Prostate gland (tissue), 2 donors: ENCODE data around the gene TPPP3. TPM values are rescaled to one million over a fixed set of nuclear protein-coding genes. Genes with fewer than 3 reads are reported as not detected.
"Not testable (repeated sequence)": the region's sequence is repeated elsewhere in the genome, so short reads cannot be mapped to it uniquely, and the experiment has no call there.

Experiments
- DNase-seq: peaks from one replicate; pipeline ENCODE4 v3.0.0-alpha.2; 2019; ENCODE audit warnings: low spot score
- H3K27ac ChIP-seq, 2 donors: fragments of 200-600 bp; sonication (generic); 2 replicates each; pipeline ENCODE4 v1.5.1; 2017 to 2019
- H3K27me3 ChIP-seq: fragments of 200-600 bp; sonication (generic); replicated peaks from 2 replicates; pipeline ENCODE4 v1.5.1; 2019; ENCODE audit not compliant: insufficient read depth
- H3K36me3 ChIP-seq, 2 donors: fragments of 200-600 bp; sonication (generic); 1 replicate in 1 of 2; 2 replicates in 1 of 2; pipeline versions ENCODE4 v1.5.1 to v1.8.1; 2017 to 2019
- H3K4me1 ChIP-seq: fragments of 200-600 bp; sonication (generic); replicated peaks from 2 replicates; pipeline ENCODE4 v1.5.1; 2019
- H3K4me3 ChIP-seq, 2 donors: fragments of 200-600 bp; sonication (generic); 2 replicates each; pipeline ENCODE4 v1.5.1; 2017 to 2019
- H3K9me3 ChIP-seq: fragments of 200-600 bp; sonication (generic); 2 replicates; pipeline ENCODE4 v1.5.1; 2017
- CTCF ChIP-seq, 4 experiments: fragments of 200-600 bp in 2 of 4; fragments of 450-650 bp in 2 of 4; sonication (generic) in 2 of 4; IDR thresholded peaks; 1 replicate in 3 of 4; 2 replicates in 1 of 4; pipeline ENCODE4 v1.5.1; 2016 to 2019; ENCODE audit warnings: antibody characterized with exemption in 4 of 4, mild to moderate bottlenecking in 2 of 4, moderate library complexity in 2 of 4
- POLR2A ChIP-seq: fragments of 450-650 bp; IDR thresholded peaks from one replicate; pipeline ENCODE4 v1.6.1; 2016; ENCODE audit warnings: antibody characterized with exemption, mild to moderate bottlenecking
- POLR2AphosphoS5 ChIP-seq: sonication (generic); formaldehyde crosslinking; IDR thresholded peaks from one replicate; pipeline ENCODE4 v1.6.1; 2017; ENCODE audit warnings: antibody characterized with exemption
- WGBS: methylation state at CpG from one replicate; pipeline ENCODE4 v1.1.5; 2018; 5-methylcytosine and 5-hydroxymethylcytosine counted together
- intact Hi-C: fragments of 100-400 bp; cut with DNase I; formaldehyde crosslinking; loops from one replicate; pipeline ENCODE4 v1.14.2; 2022
- total RNA-seq, 2 donors: library from RNA; depleted of rRNA; stranded (reverse); fragments of >200 nt; gene quantifications; one replicate each; pipeline ENCODE4 v1.1.0, GENCODE V29; 2016

The TPPP3 gene
- total RNA-seq, 2 donors from 2014 or later, result 3.4 to 10.0 TPM

GRCh38 chr16:67361038-67361437, 32.3 kb downstream of the TPPP3 start:
- no peaks in the 10 kb centered on the region for H3K36me3 ChIP-seq
- no peaks in the 10 kb centered on the region for H3K4me1 ChIP-seq
- no peak for DNase-seq
- H3K27ac ChIP-seq, result no peak overlapping the region
- no peaks in the 10 kb centered on the region for H3K9me3 ChIP-seq
- no peak for TF ChIP-seq POLR2A
- no peak for TF ChIP-seq CTCF (IDR thresholded peaks at IDR 0.05)
- TF ChIP-seq POLR2AphosphoS5, result no peak
- WGBS, result 94% methylated on average over 3 of the region's 3 CpGs
- H3K4me3 ChIP-seq, result no peak overlapping the region
- intact Hi-C loops, result no loop called here
- no peaks in the 10 kb centered on the region for H3K27me3 ChIP-seq

- H3K4me1 ChIP-seq, DNase-seq, H3K4me3 ChIP-seq, H3K36me3 ChIP-seq, H3K27me3 ChIP-seq, intact Hi-C loops, H3K27ac ChIP-seq, H3K9me3 ChIP-seq: not testable (repeated sequence)
- whole genome bisulfite sequencing, result 97% methylated on average over 8 of the region's 8 CpGs
These were observed 33.6 kb downstream of the TPPP3 start for GRCh38 chr16:67359540-67360269.

GRCh38 chr16:67357561-67357960, 35.7 kb downstream of the TPPP3 start:
- no peaks in the 10 kb centered on the region for H3K27me3 ChIP-seq
- H3K27ac ChIP-seq, result no peak overlapping the region
- no peaks in the 10 kb centered on the region for H3K36me3 ChIP-seq
- no peaks in the 10 kb centered on the region for H3K9me3 ChIP-seq
- intact Hi-C loops, result no loop called here
- no peaks in the 10 kb centered on the region for H3K4me1 ChIP-seq
- no peak for TF ChIP-seq CTCF (IDR thresholded peaks at IDR 0.05)
- no peak for TF ChIP-seq POLR2A
- no peak for TF ChIP-seq POLR2AphosphoS5
- WGBS, result 55% methylated on average over 4 of the region's 4 CpGs
- H3K4me3 ChIP-seq, result no peak overlapping the region
- no peak for DNase-seq

- no peaks in the 10 kb centered on the region for H3K27me3 ChIP-seq
- H3K27ac ChIP-seq, result no peak overlapping the region
- intact Hi-C loops, result no loop called here
- no peaks in the 10 kb centered on the region for H3K9me3 ChIP-seq
- WGBS, result 80% methylated on average over 3 of the region's 3 CpGs
- no peaks in the 10 kb centered on the region for H3K36me3 ChIP-seq
- no peak overlapping the region for H3K4me3 ChIP-seq
- TF ChIP-seq POLR2AphosphoS5 (no peak), CTCF (IDR thresholded peaks at IDR 0.05) (no peak), POLR2A (no peak)
- H3K4me1 ChIP-seq, result no peaks in the 10 kb centered on the region
- DNase-seq, result no peak
These were observed 36.9 kb downstream of the TPPP3 start for GRCh38 chr16:67356396-67356795.

- H3K4me1 ChIP-seq, H3K36me3 ChIP-seq, intact Hi-C loops, H3K9me3 ChIP-seq, H3K4me3 ChIP-seq, H3K27me3 ChIP-seq, H3K27ac ChIP-seq, DNase-seq: not testable (repeated sequence)
- 97% methylated on average over 3 of the region's 3 CpGs for WGBS
These were observed 40.8 kb downstream of the TPPP3 start for GRCh38 chr16:67352463-67352862.

- Histone ChIP-seq H3K27me3 (no peaks in the 10 kb centered on the region), H3K27ac (no peak overlapping the region), H3K4me1 (no peaks in the 10 kb centered on the region), H3K36me3 (no peaks in the 10 kb centered on the region), H3K9me3 (no peaks in the 10 kb centered on the region), H3K4me3 (no peak overlapping the region)
- DNase-seq, result no peak
- 96% methylated on average over 1 of the region's 1 CpG for WGBS
- intact Hi-C loops, result no loop called here
- TF ChIP-seq CTCF (IDR thresholded peaks at IDR 0.05) (no peak), POLR2AphosphoS5 (no peak)
These were observed 43.0 kb downstream of the TPPP3 start for GRCh38 chr16:67350324-67350723.
